GM23338 (cell line): ENCODE results near the gene GPRIN2. TPM values are rescaled to one million over a fixed set of nuclear protein-coding genes. Genes with fewer than 3 reads are reported as not detected.
"Not testable (repeated sequence)": the region's sequence is repeated elsewhere in the genome, so short reads cannot be mapped to it uniquely, and the experiment has no call there.

Source experiments
- ATAC-seq: fragments of 200-7000 bp; cut with Tn5 transposase; 3 replicates; pipeline ENCODE4 v1.9.1; 2020
- DNase-seq: peaks from one replicate; pipeline ENCODE4 v3.0.0-alpha.2; 2015; ENCODE audit warnings: low spot score
- H2AFZ ChIP-seq: fragments of 200-600 bp; sonication (generic); 2 replicates; pipeline ENCODE4 v1.8.0; 2016; ENCODE audit warnings: antibody characterized with exemption, mild to moderate bottlenecking, moderate library complexity
- H3F3A ChIP-seq: fragments of 200-600 bp; sonication (generic); replicated peaks from 2 replicates; pipeline ENCODE4 v1.8.0; 2017; ENCODE audit warnings: antibody characterized with exemption, mixed run types, low read depth
- H3K27ac ChIP-seq: fragments of 200-600 bp; sonication (generic); 2 replicates; pipeline ENCODE4 v1.6.1; 2016; ENCODE audit warnings: low read depth
- H3K27me3 ChIP-seq: fragments of 200-600 bp; sonication (generic); 2 replicates; pipeline ENCODE4 v1.8.0; 2016; ENCODE audit warnings: mild to moderate bottlenecking, mixed run types, moderate library complexity; ENCODE audit not compliant: insufficient read depth
- H3K36me3 ChIP-seq: fragments of 200-600 bp; sonication (generic); 2 replicates; pipeline ENCODE4 v1.8.0; 2016; ENCODE audit warnings: mild to moderate bottlenecking; ENCODE audit not compliant: insufficient read depth
- H3K4me1 ChIP-seq: fragments of 200-600 bp; sonication (generic); 2 replicates; pipeline ENCODE4 v1.8.0; 2016; ENCODE audit warnings: mild to moderate bottlenecking, moderate library complexity; ENCODE audit not compliant: insufficient read depth
- H3K4me2 ChIP-seq: fragments of 200-600 bp; sonication (generic); 2 replicates; pipeline ENCODE4 v1.7.1; 2017; ENCODE audit warnings: mixed run types
- H3K4me3 ChIP-seq: fragments of 200-600 bp; sonication (generic); 2 replicates; pipeline ENCODE4 v1.6.1; 2016; ENCODE audit warnings: mixed run types
- H3K79me2 ChIP-seq: fragments of 200-600 bp; sonication (generic); replicated peaks from 2 replicates; pipeline ENCODE4 v1.8.0; 2017; ENCODE audit warnings: mild to moderate bottlenecking; ENCODE audit not compliant: insufficient read depth
- H3K9me2 ChIP-seq: fragments of 200-600 bp; sonication (generic); 2 replicates; pipeline ENCODE4 v1.8.0; 2017; ENCODE audit not compliant: insufficient read depth
- H4K20me1 ChIP-seq: fragments of 200-600 bp; sonication (generic); replicated peaks from 2 replicates; pipeline ENCODE4 v1.8.0; 2017; ENCODE audit warnings: mild to moderate bottlenecking; ENCODE audit not compliant: insufficient read depth
- H3K27ac Mint-ChIP-seq: 2 replicates; pipeline ENCODE4 v1.8.0; 2020; ENCODE audit warnings: inconsistent platforms, mild to moderate bottlenecking, moderate library complexity, mixed read lengths
- H3K27me3 Mint-ChIP-seq: 3 replicates; pipeline ENCODE4 v1.8.0; 2022; ENCODE audit warnings: low read depth, mild to moderate bottlenecking, moderate library complexity, mixed read lengths, inconsistent platforms; ENCODE audit not compliant: insufficient read depth, poor library complexity
- H3K36me3 Mint-ChIP-seq: 3 replicates; pipeline ENCODE4 v1.8.0; 2021; ENCODE audit warnings: low read depth, mild to moderate bottlenecking, inconsistent platforms, moderate library complexity, mixed read lengths
- H3K4me1 Mint-ChIP-seq: 3 replicates; pipeline ENCODE4 v1.8.0; 2020; ENCODE audit warnings: mild to moderate bottlenecking, inconsistent platforms, mixed read lengths
- H3K4me3 Mint-ChIP-seq: 3 replicates; pipeline ENCODE4 v1.8.0; 2021; ENCODE audit warnings: moderate library complexity, mild to moderate bottlenecking, inconsistent platforms, mixed read lengths
- H3K9me3 Mint-ChIP-seq: 3 replicates; pipeline ENCODE4 v1.8.0; 2020; ENCODE audit warnings: moderate library complexity, mild to moderate bottlenecking, inconsistent platforms, mixed read lengths
- polyA plus RNA-seq: library from polyadenylated mRNA; unstranded; fragments of >200 nt; fragmentation: Nextera tagmentation; extraction: Ambion mirVana; gene quantifications from 2 replicates; pipeline ENCODE4 v1.2.1, GENCODE V29; 2016
- total RNA-seq: library from RNA; depleted of rRNA; stranded (reverse); fragments of >200 nt; shearing (Covaris generic); gene quantifications from 2 replicates; pipeline ENCODE4 v1.2.3, GENCODE V29; 2014

The GPRIN2 gene
- total and polyA plus RNA-seq, 2 experiments from 2014 or later = 2.9 to 28.5 TPM

DNA sequence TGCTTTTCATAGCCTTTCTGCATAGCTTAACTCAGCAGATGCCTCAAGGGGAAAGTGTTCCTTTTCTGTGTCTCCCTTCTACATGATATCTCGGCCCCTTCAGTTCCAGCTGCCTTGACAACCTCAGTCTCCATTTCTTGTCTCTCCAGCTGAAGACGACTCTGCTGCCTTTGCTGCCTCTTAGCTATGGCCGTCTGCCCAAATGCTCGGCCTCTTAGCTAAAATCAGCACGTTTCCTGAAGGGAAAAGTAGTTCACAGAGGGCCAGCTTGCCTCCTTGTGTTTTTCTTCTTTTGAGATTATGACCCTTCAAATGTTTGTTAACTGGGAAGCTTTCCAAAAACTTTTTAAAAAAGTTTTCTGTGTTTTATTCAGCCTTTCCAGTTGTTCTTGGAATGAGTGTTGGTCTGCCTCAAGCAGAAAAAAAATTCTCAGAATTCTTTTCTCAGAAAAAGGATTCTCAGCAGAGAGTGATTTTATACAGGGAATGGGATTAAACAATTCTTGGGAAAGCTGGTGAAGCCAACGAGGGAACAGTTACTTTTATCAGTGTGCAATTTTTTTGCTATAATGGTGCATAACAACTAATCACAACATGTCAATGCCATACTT lies 38.1 kb upstream of the GPRIN2 start:
- ATAC-seq, H3K27ac ChIP-seq, H3K36me3 ChIP-seq, H3K9me2 ChIP-seq, DNase-seq, H3K4me1 Mint-ChIP-seq, H3K79me2 ChIP-seq, H3K4me2 ChIP-seq, H3K4me1 ChIP-seq, H4K20me1 ChIP-seq, H3K36me3 Mint-ChIP-seq, H3K4me3 Mint-ChIP-seq, H3K4me3 ChIP-seq, H3K9me3 Mint-ChIP-seq, H3K27ac Mint-ChIP-seq, H3K27me3 Mint-ChIP-seq, H3K27me3 ChIP-seq, H2AFZ ChIP-seq, H3F3A ChIP-seq: not testable (repeated sequence)

DNA sequence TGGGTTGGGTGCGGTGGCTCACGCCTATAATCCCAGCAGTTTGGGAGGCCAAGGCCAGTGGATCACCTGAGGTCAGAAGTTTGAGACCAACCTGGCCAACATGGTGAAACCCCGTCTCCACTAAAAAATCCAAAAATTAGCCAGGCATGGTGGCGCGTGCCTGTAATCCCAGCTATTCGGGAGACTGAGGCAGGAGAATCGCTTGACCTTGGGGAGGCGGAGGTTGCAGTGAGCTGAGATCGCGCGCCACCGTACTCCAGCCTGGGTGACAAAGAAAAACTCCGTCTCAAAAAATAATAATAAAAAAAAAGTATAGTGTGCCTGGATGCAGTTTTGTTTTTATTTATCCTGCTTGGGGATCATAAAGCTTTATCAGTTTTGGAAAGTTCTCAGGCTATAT lies 36.8 kb upstream of the GPRIN2 start:
- H3K9me2 ChIP-seq, H3K4me3 ChIP-seq, H3F3A ChIP-seq, H3K4me1 Mint-ChIP-seq, H3K36me3 ChIP-seq, DNase-seq, H3K4me3 Mint-ChIP-seq, H3K27ac Mint-ChIP-seq, H3K36me3 Mint-ChIP-seq, ATAC-seq, H3K4me1 ChIP-seq, H3K9me3 Mint-ChIP-seq, H2AFZ ChIP-seq, H3K27me3 ChIP-seq, H4K20me1 ChIP-seq, H3K27me3 Mint-ChIP-seq, H3K4me2 ChIP-seq, H3K79me2 ChIP-seq, H3K27ac ChIP-seq: not testable (repeated sequence)

DNA sequence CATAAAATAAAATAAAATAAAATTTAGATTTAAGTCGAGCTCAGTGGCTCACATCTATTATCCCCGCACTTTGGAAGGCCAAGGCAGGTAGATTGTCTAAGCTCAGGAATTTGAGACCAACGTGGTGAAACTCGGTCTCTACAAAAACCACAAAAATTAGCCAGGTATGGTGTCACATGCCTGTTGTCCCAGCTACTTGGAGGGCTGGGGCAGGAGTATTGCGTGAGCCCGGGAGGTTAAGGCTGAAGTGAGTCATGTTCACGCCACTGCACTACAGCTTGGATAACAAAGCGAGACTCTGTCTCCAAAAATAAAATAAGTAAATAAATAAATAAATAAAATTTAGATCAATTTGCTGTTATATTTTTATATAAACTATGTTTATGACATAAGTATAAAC lies 34.6 kb upstream of the GPRIN2 start:
- H3K4me1 ChIP-seq, H3K27me3 Mint-ChIP-seq, H3F3A ChIP-seq, H3K4me3 Mint-ChIP-seq, H3K4me2 ChIP-seq, H3K36me3 ChIP-seq, H3K79me2 ChIP-seq, H3K27ac ChIP-seq, H4K20me1 ChIP-seq, H3K9me2 ChIP-seq, H3K4me1 Mint-ChIP-seq, DNase-seq, H2AFZ ChIP-seq, H3K27me3 ChIP-seq, H3K27ac Mint-ChIP-seq, ATAC-seq, H3K36me3 Mint-ChIP-seq, H3K9me3 Mint-ChIP-seq, H3K4me3 ChIP-seq: not testable (repeated sequence)

DNA sequence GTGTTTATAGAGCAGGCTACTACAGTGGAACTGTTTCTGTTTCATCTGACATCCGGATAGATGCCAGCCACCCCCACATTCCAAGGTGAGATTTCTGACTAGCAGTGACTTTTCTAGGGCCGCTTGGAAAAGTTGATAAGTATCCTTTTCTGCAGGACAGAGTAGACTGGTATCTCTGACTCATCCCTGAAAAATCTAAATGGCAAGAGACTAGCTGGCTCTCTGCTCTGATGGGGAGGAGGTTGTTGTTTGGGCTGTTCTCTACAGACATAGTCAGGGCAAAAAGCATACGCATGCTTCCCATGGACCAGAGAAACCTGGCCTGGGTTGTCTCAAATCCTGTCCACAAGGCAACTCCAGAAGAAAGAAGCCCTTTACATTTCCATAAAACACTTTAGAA lies 33.1 kb upstream of the GPRIN2 start:
- not testable (repeated sequence) for H3K4me2 ChIP-seq, DNase-seq, H4K20me1 ChIP-seq, H3K27me3 ChIP-seq, H3K27ac ChIP-seq, H3K79me2 ChIP-seq, H3K27ac Mint-ChIP-seq, H3K4me3 ChIP-seq, H3K9me2 ChIP-seq, H3K4me1 Mint-ChIP-seq, ATAC-seq, H3K4me3 Mint-ChIP-seq, H3K4me1 ChIP-seq, H3K27me3 Mint-ChIP-seq, H3K36me3 ChIP-seq, H3F3A ChIP-seq, H3K9me3 Mint-ChIP-seq, H2AFZ ChIP-seq, H3K36me3 Mint-ChIP-seq

DNA sequence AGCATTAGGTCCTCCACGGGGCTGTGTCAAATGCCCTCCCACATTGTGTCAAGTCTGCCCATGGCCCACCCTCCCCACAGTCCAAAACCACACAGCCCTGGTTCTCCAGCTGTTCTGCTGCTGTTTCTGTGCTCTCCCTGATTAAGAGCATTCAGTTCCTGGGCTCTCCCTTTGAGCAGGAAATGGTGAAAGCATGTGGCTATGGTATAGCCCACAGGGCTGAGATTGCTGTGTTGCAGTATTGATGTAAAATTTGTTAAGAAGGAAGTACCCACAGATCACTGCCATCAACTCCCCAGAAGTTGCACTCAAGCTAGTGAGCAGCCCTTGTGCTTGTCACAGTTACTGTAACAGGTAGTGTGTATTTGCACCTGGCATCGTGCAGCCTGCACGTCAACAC lies 31.8 kb upstream of the GPRIN2 start:
- H3K4me1 Mint-ChIP-seq, DNase-seq, H3F3A ChIP-seq, H3K27ac Mint-ChIP-seq, H3K36me3 ChIP-seq, H2AFZ ChIP-seq, H3K9me2 ChIP-seq, H3K79me2 ChIP-seq, H3K4me3 ChIP-seq, H3K27ac ChIP-seq, ATAC-seq, H3K4me1 ChIP-seq, H3K27me3 Mint-ChIP-seq, H3K36me3 Mint-ChIP-seq, H3K9me3 Mint-ChIP-seq, H3K27me3 ChIP-seq, H3K4me3 Mint-ChIP-seq, H4K20me1 ChIP-seq, H3K4me2 ChIP-seq: not testable (repeated sequence)

DNA sequence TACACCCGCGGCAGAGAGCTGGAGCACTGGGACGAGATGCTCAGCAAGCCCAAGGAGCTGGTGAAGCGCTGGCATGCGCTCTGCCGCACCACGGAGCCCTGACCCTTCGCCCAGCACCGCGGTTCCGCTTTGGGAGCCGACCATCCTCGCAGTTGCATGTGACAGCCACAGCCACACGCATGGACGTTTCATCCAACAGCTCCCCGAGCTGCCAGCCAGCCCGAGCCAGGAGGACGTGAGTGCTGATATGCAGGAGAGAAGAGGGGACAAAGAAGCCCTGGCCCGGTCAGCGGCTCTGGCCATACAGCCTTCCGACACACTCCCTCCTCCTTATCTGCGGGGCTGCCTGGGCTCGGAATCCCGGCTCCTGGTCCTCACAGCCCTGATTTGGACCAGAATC lies 31.1 kb upstream of the GPRIN2 start:
- H3K4me1 ChIP-seq, DNase-seq, H3K4me1 Mint-ChIP-seq, H3K4me3 ChIP-seq, H3K9me2 ChIP-seq, H3K27ac Mint-ChIP-seq, H4K20me1 ChIP-seq, H3K4me3 Mint-ChIP-seq, H3F3A ChIP-seq, H3K4me2 ChIP-seq, H3K79me2 ChIP-seq, H3K27me3 Mint-ChIP-seq, H3K27ac ChIP-seq, H2AFZ ChIP-seq, H3K36me3 ChIP-seq, H3K27me3 ChIP-seq, H3K36me3 Mint-ChIP-seq, H3K9me3 Mint-ChIP-seq: not testable (repeated sequence)
- ATAC-seq = peak; percentile 19; the same call in 2 of the 3 replicates

DNA sequence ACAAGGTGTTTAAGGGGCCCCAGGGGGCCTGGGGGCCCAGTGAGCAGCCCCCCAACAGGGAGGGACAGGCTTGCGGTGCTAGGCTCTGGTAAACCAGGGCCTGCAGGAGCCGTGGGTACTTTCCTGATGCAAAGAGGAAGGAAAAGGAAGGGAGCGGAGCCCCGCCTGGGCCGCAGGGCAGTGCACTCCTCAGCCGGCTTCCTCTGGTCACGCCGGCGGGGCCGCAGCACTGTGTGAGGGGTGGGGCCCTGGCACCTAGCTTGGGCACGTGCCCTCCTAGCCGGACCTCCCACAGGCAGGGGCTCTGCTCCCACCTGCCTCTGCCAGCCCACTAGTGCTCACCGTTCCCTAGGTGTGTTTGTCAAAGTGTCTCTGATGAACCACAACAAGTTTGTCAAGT lies 28.8 kb upstream of the GPRIN2 start:
- H3K36me3 ChIP-seq, H3K4me3 ChIP-seq, H3K4me2 ChIP-seq, H3K4me1 ChIP-seq, H2AFZ ChIP-seq, H4K20me1 ChIP-seq, H3K27me3 Mint-ChIP-seq, ATAC-seq, H3K27ac ChIP-seq, H3K27ac Mint-ChIP-seq, H3K36me3 Mint-ChIP-seq, H3K9me3 Mint-ChIP-seq, H3K4me1 Mint-ChIP-seq, H3K4me3 Mint-ChIP-seq, H3K27me3 ChIP-seq, H3K79me2 ChIP-seq, H3K9me2 ChIP-seq, DNase-seq, H3F3A ChIP-seq: not testable (repeated sequence)
